ENCODE results near the gene KRT14. TPM values are rescaled to one million over a fixed set of nuclear protein-coding genes. Genes with fewer than 3 reads are reported as not detected.

KRT14 gene
- total RNA-seq, 2 donors from 2014 or later, result 6.9 to 18.7 TPM

DNA sequence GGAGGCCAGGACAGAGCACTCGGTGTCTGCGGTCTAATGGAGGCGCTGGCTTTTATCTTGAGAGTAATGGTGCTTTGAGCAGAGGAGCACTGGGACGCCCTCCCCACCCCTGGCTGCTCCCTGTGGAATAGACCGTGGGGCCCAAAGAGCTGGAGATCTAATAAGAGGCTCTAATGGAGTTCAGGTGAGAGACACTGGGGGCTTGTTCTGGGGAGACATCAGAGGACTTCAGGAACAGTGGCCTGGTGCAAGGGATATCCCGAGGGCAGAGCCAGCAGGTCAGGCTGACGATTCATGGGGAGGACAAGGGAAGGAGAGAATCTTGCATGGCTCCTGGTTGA is 49.1 kb downstream of the KRT14 start:
- Histone ChIP-seq H3K36me3 (no peaks in the 10 kb centered on the region), H3K4me3 (no peak overlapping the region), H3K27me3 (replicated peaks; ENCODE audit: insufficient read depth) (no peaks in the 10 kb centered on the region), H3K9me3 (no peaks in the 10 kb centered on the region), H3K4me1 (ENCODE audit: control insufficient read depth in 1 of 2, low read depth in 2 of 2) (no peaks in the 10 kb centered on the region), H3K27ac (no peak overlapping the region)
- TF ChIP-seq CTCF (IDR thresholded peaks at IDR 0.05), result no peak
- DNase-seq (ENCODE audit: low spot score), result no peak
- ATAC-seq (ENCODE audit: insufficient number of reproducible peaks, low FRiP score, low read depth), result no peak

DNA sequence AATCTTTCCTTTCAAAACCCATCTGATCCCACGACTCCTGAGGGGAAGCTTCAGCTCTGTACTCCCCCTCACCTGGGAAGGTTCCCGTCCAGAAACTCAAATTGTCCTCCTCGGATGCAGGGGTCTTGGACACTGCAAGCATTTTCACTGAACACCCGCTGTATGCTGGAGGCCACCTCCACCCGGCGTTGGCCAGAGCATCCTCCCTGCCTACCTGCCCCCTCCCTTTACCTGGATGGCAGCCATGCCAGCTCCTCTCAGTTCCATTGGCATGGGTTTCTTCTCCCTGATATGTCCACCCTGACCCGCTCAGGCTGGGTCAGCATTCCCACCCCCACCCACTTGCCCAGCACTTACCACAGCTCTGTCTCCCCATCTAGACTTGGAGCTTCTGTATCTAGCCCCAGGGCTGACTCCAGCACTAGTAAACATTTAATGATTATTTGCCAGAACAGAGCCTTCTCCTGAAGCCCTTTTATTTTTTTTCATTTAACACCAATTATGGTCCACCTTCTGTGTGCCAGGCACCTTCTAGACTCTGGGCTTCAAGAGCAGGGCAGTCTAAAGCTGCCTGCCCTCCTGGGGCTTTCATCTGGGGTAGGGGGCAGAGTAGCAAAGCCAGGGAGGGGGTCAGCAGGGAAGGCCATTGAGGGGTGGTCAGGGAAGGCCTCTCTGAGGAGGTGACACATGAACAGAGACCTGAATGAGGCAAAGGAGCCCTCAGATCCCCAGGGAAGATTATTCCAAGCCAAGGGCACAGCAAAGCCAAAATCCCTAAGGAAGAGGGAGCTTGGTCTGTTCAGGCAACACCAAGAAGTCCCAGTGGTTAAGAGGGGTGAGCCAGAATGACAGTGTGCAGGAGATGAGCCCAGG is 49.7 kb downstream of the KRT14 start:
- DNase-seq (ENCODE audit: low spot score) (no peak), ATAC-seq (ENCODE audit: insufficient number of reproducible peaks, low FRiP score, low read depth) (no peak)
- Histone ChIP-seq H3K27me3 (replicated peaks; ENCODE audit: insufficient read depth) (no peaks in the 10 kb centered on the region), H3K36me3 (no peaks in the 10 kb centered on the region), H3K27ac (no peak overlapping the region), H3K9me3 (no peaks in the 10 kb centered on the region), H3K4me3 (no peak overlapping the region), H3K4me1 (ENCODE audit: control insufficient read depth in 1 of 2, low read depth in 2 of 2) (no peaks in the 10 kb centered on the region)
- no peak for TF ChIP-seq CTCF (IDR thresholded peaks at IDR 0.05)

- no peak for DNase-seq (ENCODE audit: low spot score)
- Histone ChIP-seq H3K27ac (no peak overlapping the region), H3K27me3 (replicated peaks; ENCODE audit: insufficient read depth) (no peaks in the 10 kb centered on the region), H3K36me3 (no peaks in the 10 kb centered on the region), H3K9me3 (no peaks in the 10 kb centered on the region), H3K4me1 (ENCODE audit: control insufficient read depth in 1 of 2, low read depth in 2 of 2) (peaks cover 0 to 3% of the 10 kb centered on the region in 2 donors), H3K4me3 (no peak overlapping the region)
- no peak for TF ChIP-seq CTCF (IDR thresholded peaks at IDR 0.05)
- ATAC-seq (ENCODE audit: insufficient number of reproducible peaks, low FRiP score, low read depth), result no peak
Measured at GRCh38 chr17:41535764-41536481, 50.8 kb downstream of the KRT14 start.

- Histone ChIP-seq H3K4me1 (ENCODE audit: control insufficient read depth in 1 of 2, low read depth in 2 of 2) (peaks cover 7 to 12% of the 10 kb centered on the region in 2 donors), H3K9me3 (no peaks in the 10 kb centered on the region), H3K27ac (no peak overlapping the region), H3K36me3 (no peaks in the 10 kb centered on the region), H3K4me3 (no peak overlapping the region), H3K27me3 (replicated peaks; ENCODE audit: insufficient read depth) (no peaks in the 10 kb centered on the region)
- TF ChIP-seq CTCF (IDR thresholded peaks at IDR 0.05), result no peak
- ATAC-seq (ENCODE audit: insufficient number of reproducible peaks, low FRiP score, low read depth), result no peak
- DNase-seq (ENCODE audit: low spot score), result no peak
Measured at GRCh38 chr17:41534899-41535546, 51.7 kb downstream of the KRT14 start.

DNA sequence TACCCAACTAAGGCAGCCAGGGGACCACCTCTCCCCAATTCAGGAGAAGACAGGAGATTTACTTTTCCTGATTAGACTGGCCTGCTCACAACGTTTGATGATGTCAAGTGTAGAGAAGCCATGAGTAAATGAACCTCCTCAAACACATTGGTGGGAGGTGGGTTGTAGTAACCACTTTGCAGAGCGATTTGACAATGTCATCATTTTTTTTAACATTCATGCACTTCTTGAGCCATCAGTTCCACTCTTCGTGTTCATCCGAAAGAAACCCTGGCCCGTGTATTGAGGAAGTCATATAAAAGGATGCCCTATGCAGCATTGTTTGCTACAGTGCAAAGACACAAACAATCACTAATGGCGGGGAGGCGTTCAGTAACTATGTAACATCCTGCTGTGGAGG is 53.1 kb downstream of the KRT14 start:
- Histone ChIP-seq H3K36me3 (no peaks in the 10 kb centered on the region), H3K27me3 (replicated peaks; ENCODE audit: insufficient read depth) (no peaks in the 10 kb centered on the region), H3K4me1 (ENCODE audit: control insufficient read depth in 1 of 2, low read depth in 2 of 2) (peaks cover 7 to 24% of the 10 kb centered on the region in 2 donors), H3K4me3 (no peak overlapping the region), H3K9me3 (no peaks in the 10 kb centered on the region), H3K27ac (no peak overlapping the region)
- no peak for TF ChIP-seq CTCF (IDR thresholded peaks at IDR 0.05)
- no peak for ATAC-seq (ENCODE audit: insufficient number of reproducible peaks, low FRiP score, low read depth)
- no peak for DNase-seq (ENCODE audit: low spot score)

All from thoracic aorta (tissue), 2 donors.